ENCODE data around the gene GPANK1.
A peak's percentile ranks its signal among the peaks of the same experiment; 100 is the strongest.
"Not testable (repeated sequence)": the region's sequence is repeated elsewhere in the genome, so short reads cannot be mapped to it uniquely, and the experiment has no call there.

GPANK1 gene

DNA sequence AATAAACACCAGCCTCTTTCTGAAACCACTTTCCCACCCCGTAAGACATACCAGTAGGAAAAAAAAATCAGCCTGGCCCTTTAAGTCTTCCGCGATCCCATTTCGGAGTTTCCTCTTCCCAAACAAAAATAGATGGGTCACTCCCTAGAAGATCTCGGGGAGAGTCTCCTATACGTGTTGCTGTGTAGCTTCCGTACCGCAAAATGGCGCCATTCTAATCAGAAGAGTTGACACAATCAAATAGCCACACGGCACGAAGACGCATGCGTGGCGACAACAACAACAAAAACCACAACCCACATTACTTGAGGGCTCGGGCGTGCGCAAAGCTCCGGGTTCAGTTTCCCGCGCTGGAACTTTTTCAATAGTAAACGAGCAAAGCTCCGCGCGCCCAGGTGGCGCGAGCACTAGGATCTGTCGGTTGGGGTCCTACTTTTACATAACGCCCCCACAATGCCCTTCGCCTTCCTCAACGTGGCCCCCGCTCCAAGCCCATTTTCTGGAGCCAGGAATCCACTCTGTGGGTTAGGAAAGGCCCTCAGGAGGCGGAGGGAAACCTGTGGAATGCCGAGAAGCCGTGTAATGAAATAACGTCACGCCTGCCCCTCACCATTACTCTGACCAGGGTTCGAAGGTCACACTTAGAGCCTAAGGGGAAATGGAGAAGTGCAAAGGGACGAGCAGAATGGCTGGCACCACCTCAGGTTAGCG lies at the start of gene GPANK1:
Gene GPANK1, minus strand, starts transcription at position 208 of the 711 bp plus-strand sequence. CDS start 519 bp downstream, outside the sequence.
- DNase-seq, result peak; percentile 89

DNA sequence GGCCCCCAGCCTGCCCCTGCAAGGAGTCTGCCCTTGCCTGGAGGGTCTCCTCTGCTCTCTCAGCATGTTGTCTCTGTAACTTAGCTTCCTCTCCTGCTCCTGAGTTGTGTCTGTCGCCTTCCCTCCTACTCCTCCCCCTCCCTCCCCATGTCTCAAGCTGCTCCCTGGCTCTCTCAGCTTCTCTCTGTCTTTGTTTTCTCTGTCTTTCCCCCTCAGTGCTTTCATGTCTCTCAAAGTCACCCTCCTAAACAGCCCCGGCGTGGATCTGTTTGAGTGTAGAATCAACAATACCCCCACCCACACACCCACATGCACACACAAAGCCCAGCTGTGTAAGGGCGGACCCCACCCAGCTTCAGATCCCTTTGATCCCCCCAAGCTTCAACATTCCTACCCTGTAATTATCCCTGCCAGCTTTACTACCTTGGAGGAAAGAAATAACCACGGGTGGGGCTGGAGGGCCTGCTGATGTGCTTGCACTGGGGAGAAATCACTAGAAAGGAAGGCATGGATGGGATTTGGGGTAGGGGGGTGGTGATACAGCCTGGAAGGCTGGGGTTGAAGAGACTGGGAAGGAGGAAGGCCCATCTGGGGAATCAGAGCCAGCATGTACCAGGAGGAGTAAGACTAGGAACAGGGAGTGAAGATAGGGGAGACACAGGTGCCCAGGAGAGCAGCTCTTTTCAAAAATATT lies 49.3 kb upstream of the GPANK1 start:
- peak; percentile 76 for DNase-seq

DNA sequence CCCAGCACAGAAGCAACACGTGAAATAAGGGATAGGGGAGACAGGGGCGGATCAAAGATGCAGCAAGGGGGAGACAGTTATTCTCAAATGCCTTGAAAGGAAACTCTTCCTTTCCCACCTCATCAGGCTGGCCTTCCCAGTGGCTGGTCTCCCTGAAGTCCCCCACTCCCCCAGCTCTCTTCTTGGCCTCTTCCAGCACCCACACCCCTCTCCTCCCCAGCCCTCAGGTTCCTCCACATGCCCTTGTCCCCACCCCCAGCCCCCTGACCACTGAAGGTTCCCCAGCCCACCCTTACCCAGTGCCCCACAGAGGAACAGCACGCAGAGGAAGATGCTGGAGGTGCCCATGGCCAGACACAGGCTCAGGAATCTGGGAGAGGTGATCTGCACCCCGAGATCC lies 48.7 kb upstream of the GPANK1 start:
- no peak for DNase-seq

DNA sequence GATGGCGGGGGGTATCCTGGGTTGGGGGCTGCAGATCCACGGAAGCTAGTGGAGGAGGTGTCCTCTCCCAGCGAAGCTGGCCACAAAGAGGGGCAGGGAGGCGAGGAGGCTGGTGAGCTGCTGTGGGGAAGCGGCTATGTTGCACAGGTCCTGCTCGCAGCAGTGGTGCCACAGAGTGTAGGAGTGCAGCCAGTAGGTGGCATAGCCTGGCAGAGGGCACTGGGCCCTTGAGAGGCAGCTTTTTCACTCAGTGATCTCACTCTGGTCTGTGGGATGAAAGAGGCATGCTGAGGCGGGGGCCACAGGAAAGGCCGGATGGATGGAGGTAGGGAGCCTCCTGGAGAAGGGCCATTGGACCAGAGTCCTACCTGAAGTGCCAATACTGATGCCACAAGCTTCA lies 47.5 kb upstream of the GPANK1 start:
- no peak for DNase-seq

DNA sequence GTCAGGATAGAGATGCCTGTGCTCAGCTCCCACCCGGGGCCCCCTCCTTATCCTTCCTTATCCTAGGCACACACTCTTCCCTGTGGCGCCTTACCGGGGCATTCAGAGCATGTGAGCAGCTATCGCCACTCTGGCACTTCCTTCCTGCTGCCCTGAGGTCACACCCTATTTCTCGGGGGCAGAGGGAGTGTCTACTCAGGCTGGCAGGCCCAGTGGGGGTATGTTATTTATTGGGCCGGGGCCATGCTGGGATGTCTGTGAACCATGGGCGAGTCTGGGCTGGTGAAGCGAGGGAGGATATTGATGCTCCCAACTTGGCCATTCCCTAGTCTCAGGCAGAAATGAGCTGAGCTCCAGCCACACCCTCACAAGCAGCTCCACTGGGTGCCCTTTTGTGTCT lies 46.4 kb upstream of the GPANK1 start:
- no peak for DNase-seq

DNA sequence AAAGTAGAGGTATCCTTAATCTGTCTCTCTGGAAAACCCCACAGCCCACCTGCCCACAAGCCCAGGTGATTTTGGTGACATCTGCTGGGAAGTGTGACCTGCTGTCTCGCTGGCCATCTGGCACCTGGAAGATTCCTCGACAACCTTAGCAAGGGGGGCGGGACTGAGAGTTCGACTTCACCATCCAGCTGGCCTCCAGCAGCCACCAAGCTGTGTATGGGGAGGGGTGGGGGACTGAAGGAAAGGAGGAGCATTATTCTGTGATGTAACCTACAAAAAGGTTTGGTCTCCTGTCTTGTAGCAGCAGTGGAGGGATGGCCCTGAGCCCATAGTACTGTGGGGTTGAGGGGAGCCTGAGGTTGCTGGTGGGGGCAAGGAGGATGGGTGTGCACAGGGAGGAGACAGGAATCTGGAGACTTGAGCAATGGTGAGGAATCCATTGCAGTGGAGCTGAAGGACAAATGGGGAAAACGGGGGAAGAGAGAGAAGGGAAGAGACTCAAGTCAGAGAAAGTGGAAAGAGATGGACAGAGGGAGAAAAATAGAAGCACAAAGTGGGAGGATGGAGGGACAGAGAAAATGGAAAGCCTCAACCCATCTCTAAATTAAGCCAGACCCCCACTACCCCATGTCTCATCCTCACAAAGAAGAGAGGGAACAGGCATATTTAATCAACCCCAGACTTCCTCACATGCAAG lies 45.9 kb upstream of the GPANK1 start:
- DNase-seq, result no peak

DNA sequence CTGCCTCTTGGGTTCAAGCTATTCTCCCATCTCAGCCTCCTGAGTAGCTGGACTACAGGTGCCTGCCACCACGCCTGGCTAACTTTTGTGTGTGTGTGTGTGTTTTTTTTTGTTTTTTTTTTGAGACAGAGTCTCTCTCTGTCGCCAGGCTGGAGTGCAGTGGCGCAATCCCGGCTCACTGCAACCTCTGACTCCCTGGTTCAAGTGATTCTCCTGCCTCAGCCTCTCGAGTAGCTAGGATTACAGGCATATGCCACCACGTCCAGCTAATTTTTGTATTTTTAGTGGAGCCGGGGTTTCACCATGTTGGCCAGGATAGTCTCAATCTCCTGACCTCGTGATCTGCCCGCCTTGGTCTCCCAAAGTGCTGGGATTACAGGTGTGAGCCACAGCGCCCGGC lies 44.4 kb upstream of the GPANK1 start:
- not testable (repeated sequence) for DNase-seq

DNA sequence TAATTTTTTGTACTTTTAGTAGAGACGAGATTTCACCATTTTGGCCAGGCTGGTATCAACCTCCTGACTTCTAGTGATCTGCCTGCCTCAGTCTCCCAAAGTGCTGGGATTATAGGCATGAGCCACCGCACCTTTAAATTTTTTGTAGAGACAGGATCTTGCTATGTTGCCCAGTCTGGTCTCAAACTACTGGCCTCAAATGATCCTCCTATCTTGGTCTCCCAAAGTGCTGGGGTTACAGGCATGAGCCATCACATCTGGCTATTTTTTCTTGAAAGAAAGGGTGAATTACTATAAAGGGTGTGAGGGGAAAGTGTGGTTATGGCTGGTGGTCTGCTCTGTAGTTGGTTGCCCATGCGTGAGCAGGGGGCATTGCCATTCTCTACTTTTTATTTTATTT lies 43.4 kb upstream of the GPANK1 start:
- DNase-seq, result no peak

DNA sequence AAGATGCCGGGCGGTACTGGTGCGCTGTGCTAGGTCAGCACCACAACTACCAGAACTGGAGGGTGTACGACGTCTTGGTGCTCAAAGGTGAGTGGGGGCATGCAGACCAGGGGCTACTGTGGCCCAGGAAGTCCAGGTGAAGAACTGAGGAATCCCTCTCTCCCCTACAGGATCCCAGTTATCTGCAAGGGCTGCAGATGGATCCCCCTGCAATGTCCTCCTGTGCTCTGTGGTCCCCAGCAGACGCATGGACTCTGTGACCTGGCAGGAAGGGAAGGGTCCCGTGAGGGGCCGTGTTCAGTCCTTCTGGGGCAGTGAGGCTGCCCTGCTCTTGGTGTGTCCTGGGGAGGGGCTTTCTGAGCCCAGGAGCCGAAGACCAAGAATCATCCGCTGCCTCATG lies 42.9 kb upstream of the GPANK1 start:
- no peak for DNase-seq

DNA sequence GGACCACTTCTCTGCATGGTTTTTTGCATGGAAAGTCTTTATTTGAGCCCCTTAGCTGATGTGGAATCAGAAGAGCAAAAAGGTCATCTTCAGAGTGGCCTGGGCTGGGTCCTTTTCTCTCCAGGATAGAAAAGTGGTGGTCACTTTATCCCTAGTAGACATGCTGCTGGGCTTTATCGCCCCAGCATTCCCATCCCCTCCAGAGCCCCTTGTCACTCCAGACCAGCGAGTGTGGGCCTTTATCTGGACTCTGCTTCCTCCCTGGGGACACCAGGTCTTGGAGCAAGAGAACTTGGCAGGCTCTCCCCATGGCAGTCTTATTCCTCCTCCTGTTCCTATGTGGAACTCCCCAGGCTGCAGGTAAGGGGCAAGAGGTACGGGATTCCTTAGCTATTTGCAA lies 41.8 kb upstream of the GPANK1 start, which contains the start of gene LY6G6F:
Gene LY6G6F, plus strand, starts transcription at position 268 of the 400 bp plus-strand sequence. Its CDS starts 41 bp downstream, at position 309.
- no peak for DNase-seq

DNA sequence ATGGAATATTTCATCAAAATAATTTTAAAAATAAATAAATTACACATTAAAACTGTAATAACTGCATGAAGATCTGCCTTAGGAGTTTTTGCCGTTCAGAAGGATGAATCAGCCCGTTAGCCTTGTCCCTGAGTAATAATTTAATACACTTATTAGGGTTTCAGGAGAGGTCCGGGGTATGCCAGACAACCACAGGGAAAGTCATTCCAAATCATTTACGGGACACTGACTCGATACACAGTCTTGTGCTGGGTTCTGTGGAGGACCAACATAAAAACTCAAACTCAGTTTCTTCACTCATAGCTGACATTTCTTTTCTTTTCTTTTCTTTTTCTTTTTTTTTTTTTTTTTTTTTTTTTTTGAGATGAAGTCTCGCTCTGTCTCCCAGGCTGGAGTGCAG lies 41.1 kb upstream of the GPANK1 start:
- DNase-seq, result no peak

DNA sequence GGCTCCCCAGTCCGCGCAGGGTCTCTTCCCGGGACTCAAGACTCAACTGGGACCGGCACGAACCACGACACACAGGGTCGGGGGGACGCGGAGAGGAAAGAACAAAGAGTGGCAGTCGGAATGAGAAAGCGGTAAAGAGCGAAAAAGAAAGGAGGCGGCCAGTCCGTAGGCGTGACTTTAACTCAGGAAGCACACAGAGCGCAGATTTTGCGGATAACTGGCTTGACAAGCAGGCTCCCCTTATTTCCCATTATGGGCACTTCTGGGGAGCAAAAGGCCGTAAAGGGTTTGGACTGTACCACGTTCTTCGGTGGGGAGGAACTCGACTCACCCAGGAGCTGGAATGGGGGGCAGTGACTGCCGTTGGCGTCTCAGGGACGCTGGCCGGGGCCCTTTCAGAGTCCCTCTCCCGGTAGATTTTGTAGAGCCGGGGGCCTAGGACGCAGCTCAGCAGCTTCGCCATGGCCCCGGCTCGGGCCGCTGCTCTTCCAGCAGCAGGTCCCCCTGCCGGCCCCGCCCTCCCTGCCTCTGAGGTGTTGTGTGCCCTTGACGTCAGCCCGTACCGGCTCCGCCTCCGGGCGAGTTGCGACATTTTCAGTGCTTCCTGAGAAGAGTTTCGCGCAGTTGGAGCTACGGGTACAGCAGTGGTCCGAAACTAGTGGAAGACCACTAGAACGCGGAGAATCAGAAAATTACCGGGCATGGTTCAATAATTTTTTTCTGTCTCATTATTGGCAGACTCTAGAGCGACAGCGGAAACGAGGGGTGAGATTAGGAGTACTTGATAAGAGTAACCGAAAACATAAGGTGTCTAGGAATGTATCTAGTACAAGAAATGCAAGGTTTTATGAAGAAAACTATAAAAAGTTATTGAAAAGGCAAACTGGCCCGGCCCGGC lies 38.3 kb upstream of the GPANK1 start, which contains the start of gene ABHD16A:
Gene ABHD16A, minus strand, starts transcription at position 506 of the 898 bp plus-strand sequence. Its CDS starts 43 bp downstream, at position 463.
- peak; percentile 99 for DNase-seq

DNA sequence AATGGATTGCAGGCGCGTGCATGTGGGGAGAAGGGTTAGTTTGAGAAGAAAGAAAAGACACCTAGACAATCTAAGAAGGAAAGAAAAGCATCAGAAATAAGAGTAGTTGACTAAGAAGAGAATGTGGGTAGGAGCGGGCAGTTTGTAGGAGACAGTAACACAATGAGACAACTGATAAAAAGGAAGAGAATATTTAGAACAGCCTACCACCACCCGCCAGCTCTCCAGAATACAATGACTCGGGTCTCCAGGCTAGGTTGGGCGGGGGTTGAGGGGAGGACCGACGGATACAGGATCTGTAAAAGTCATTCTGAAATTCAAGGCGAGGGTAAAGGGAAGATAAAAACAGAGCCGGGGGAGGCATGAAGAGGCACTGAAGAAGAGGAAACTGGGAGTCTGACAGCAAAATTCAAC lies 37.6 kb upstream of the GPANK1 start:
- no peak for DNase-seq

DNA sequence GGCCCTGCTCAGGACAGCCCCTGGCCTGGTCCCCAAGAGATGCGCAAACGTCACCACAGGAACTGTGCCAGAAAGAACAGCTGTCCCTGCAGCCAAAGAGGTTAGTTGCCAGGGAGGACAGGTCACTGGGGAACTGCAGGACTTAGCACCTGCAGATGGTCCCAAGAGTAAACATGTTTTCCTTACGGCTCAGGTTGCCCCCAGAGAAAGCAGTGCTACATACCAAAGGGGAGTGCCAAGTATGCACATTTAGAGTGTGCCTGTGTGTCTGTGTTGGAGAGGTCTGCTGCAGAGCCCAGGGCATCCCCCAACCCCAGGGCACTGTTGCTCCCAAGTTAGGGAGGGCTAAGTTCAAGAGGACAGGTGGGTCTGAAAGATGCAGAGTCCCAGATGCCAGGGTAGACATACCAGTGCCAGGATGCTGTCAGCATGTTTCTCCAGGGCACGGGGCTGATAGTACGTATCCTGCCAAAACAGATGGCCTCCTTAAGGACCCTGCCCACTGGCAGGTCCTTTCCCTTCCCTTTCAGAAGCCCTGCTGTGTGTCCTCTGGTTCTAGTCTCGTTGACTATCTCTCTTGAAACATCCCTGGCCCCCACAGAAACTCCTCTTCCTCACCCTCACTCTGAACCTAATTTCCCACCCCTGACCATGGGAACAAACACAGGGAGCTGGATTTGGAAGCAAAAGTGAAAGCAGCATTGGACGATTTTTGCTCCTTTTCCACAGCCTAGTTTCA lies 37.0 kb upstream of the GPANK1 start:
- no peak for DNase-seq

DNA sequence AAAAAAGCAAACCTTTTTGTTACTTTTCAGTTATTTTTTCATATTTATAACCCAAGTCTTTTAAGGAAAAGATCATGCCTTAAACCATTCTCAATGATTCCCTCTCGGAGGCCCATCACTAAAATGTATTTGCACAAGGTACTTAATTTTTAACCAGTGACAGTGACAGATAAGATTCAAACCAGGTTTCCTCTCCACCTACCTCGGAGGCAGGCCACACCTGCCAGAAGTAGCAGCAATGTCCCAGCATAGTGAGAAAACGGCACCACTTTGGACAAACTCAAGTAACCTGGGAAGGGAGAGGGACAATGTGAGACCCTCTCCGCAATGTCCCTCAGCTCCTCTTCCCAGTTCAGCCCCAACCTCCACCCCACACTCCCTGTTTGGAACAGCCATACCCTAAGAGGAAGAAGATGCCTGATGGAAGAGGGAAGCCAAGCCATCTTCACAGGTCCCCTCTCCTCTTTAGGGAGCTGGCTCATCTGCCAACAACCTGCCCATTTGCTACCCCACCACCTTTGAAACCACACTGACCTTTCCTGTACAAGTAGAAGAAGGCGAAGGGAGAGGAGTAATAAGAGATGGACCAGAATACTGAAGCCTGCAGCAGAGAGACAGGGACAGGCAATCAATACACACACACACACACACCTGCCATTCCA lies 36.1 kb upstream of the GPANK1 start:
- no peak for DNase-seq

DNA sequence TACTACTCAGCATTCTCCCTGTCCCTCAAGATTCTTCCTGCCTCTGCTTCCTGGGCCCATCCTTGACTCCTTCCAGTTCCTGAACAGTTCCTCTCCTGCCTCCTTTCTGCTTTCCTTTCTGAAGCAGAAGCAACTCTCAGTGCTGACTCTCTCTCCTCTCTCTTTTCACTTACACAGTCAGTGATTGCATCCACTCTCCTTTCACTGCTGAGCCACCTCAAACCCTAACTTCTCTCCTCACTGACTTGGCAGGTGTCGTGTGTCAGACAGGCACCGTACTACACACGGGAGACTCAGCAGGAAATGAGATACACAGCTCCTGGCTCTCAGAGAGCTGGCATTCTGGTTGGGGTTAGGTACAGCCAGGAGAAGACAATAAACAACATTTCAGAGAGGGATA lies 32.8 kb upstream of the GPANK1 start:
- no peak for DNase-seq

DNA sequence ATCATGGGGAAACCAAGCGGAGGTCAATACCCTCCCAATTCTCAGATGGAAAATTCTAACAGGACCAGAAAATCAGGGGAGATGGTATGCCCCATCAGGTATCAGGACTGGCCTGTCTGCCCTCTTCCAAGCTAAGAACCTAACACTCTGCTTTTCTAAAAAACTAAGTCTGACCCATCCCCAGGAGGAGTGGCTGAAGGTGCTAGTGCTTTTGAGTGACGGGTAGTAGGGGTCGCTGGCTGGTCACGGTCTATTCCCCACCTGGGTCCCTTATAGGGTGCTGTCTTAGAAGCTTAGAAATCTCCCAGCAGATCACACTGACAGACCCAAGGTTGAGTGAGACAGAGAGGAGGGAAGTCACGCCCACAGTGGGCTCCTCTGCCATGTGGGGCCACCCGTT lies 28.7 kb upstream of the GPANK1 start:
- DNase-seq, result no peak

DNA sequence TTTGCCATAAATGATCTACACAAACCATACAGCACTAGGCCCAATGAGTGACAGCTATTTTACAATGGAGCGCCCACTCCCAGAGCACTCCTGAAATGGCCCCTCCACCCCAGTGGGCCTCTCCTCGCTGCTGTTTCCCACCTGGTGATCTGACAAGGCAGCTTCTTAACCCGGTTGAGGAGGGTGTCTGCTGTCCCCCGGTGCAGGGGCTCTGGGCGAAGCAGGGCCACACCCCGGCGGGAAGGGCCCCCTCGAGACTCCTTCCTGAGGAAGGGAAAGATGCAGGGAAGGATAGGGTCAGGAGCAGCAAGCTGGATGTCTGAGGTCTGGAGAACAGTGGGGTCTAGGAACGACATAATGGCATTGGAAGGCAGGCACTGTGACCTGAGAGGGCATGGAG lies 28.1 kb upstream of the GPANK1 start:
- no peak for DNase-seq

DNA sequence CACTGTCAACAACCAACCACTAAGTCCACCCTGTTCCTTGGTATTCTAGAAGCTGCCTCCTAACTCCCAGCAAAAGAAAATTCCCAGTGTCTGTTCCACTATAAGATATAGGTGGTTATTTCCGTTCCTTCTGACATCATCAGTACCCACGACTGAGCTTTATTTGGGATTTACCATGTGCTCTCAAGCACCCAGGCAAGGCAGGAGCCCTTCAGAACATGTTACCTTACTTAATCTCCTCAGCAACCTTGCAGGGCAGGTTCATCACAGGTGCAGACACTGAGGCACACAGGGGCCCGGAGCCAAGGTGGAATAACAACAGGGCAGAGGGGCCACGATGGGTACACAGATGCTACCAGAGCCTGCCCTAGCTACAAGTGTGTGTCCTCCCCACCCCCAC lies 27.6 kb upstream of the GPANK1 start:
- DNase-seq, result no peak

DNA sequence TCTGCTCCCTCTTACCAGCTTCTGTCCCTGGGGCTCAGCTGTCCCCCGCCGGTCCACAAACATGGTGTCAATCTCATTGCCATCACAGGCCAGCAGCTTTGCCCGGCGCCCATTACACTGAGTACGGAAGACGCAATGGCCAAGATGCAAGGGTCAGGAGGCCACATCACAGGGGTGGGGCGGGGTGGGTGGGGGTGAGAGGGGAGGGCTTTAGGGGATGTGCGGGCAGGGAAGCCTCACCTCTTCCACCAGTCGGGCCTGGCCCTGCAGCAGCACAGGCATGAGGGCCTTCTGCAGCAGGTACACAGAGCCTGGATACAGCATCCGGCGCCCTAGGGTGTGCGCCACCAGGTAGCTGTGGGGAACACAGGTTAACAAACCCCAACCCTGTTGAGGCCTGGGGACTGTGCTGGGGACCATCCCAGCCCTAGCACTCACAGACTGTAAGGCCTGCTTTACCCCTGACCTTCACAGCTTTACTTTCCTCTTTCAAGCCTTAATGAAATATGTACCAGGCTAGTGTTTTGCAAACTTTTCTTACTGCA lies 26.8 kb upstream of the GPANK1 start:
- no peak for DNase-seq

DNA sequence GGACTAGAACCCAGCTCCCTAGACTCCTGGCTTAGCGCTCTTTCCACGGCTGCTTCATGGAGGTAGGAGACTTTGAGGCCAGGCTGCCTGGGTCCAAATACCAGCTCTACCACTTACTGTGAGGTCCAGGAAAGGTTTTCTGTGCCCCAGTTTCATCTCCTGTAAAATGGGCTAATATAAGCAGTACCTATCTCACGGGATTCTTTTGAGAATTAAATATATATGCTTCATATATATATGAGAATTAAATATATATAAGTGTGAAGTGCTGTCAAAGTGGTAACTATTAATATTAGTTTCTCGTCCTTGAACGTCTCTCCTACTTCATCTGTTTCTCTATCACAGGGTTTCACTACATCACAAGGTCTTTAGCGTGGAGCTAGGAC lies 26.3 kb upstream of the GPANK1 start:
- no peak for DNase-seq

All from islet precursor cell (in vitro differentiated cells).